Smooth muscle cell of the brain vasculature (primary cell): ENCODE results near the gene FAM193A.
"Not testable (repeated sequence)": the region's sequence is repeated elsewhere in the genome, so short reads cannot be mapped to it uniquely, and the experiment has no call there.

Source experiments
- DNase-seq: peaks from one replicate; pipeline ENCODE4 v3.0.0-alpha.2; 2012; ENCODE audit warnings: low read depth, low spot score

Gene FAM193A

GRCh38 chr4:2691952-2692435 is 155.5 kb downstream of the FAM193A start:
- no peak for DNase-seq

DNA sequence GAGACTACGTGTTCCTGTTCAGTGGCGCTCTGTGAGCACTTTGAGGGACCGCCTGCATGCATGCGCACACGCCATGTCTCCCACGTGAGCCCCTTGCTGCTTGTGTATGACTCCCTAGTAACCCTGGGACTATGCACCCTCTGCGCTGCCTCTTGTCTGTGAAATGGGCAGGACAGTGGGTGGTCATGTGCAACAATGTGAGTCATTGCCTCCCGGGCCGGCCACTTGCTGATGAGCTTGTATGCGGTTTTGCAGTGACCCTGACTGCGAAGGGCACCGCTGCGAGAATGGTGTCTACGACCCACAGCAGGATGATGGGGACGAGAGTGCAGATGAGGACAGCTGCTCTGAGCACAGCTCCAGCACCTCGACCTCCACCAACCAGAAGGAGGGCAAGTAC is 158.2 kb downstream of the FAM193A start:
- DNase-seq = peak; percentile 74

GRCh38 chr4:2695346-2696060 is 159.1 kb downstream of the FAM193A start:
- DNase-seq = no peak

GRCh38 chr4:2696423-2696822 is 160.0 kb downstream of the FAM193A start:
- DNase-seq = no peak

DNA sequence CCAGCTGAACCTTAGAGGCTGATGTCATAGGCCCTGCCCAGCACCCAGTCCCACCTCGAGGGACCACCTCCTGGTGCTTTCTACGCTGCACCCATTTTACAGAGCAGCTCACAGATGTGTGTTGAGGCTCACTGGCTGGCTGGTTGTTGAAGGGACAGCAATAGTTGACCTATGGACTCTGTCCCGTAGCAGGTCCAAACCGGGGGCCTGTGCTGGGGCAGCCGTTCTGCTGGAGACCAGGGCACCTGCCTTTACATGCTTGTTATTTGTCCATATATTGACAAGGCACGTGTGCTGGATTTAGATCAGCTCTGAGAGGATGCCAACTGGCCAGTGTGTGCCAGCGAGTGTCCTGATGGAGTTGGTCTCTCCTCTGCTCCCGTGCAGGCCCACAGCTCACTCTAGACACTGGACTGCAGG is 161.6 kb downstream of the FAM193A start:
- no peak for DNase-seq

GRCh38 chr4:2698504-2698903 is 162.1 kb downstream of the FAM193A start:
- no peak for DNase-seq

DNA sequence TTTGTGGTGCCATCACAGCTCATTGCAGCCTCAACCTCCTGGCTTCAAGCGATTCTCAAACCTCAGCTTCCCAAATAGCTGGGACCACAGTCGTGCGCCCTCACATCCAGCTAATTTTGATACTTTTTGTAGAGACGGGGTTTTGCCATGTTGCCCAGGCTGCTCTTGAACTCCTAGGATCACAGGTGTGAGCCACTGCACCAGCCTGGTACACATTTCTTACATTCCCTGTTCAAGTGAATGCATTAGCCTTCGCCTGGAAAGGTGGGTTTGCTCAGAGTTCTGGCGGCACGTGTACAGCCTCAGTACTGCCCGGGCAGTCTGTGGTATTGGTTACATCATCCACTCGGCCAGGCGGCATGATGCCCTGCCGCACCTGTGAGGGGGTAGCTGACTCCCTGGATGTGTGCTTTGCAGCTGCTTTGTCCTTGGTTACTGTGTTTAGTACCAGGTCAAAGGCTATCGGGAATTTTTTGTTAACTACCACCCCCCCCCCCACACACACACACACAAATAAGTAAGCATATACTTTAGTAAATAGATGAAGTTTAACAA is 162.6 kb downstream of the FAM193A start:
- no peak for DNase-seq

DNA sequence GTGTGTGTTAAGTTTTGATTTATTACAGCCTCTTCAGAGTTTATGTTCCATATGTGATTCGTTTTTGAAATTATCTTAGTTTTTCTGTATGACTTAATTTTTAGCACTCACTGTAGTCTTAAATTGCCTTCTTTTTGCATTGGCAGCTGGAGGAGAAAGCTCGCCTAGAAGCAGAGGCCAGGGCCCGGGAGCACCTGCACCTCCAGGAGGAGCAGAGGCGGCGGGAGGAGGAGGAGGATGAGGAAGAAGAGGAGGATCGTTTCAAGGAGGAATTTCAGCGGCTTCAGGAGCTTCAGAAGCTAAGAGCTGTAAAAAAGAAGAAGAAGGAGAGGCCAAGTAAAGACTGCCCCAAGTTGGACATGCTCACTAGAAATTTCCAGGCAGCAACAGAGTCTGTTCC is 163.1 kb downstream of the FAM193A start:
- no peak for DNase-seq

DNA sequence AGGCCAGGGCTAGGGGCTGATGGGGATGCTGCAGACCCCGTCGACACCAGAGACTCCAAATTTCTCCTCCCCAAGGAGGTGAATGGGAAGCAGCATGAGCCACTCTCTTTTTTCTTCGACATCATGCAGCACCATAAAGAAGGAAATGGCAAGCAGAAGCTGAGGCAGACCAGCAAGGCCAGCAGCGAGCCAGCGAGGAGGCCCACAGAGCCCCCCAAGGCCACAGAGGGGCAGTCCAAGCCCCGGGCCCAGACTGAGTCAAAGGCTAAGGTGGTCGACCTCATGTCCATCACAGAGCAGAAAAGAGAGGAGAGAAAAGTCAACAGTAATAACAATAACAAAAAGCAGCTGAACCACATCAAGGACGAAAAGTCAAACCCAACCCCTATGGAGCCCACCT is 163.6 kb downstream of the FAM193A start:
- DNase-seq = no peak

DNA sequence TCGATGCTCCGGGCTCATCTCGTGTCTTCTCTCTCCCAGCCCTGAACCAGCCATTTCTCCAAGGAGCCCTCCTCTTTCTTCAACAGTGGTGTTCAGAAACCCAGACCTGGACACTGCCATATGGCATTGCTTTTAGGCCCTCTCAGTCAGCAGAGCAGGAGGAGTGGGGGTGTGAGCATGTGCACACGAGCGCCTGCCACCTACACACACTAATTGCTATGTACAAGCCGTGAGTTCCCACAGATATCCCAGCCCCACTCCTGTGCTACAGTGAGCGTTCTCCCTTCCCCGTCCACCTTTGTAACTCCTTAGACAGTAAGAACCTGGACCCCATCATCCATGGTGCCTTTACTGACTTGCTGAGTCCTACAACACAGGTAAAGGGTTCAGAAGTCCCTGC is 165.9 kb downstream of the FAM193A start:
- DNase-seq = no peak

DNA sequence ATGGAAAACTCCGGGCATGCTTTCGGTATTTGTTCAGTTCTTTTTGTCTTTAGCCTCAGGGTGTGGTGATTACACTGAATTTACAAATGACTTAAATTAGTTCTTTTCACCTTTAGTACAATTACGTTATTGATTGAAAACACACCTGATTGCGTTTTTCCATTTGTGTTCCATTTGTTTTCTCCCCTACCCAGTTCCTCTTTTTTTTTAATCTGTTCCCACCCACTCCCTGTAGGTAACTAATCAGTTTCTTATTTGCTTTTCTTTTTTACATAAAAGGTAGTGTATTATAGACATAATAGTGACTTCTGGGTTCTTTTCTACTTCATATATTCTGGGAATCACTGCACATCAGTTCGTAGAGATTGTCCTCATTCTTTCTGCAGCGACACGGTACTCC is 166.3 kb downstream of the FAM193A start:
- no peak for DNase-seq

DNA sequence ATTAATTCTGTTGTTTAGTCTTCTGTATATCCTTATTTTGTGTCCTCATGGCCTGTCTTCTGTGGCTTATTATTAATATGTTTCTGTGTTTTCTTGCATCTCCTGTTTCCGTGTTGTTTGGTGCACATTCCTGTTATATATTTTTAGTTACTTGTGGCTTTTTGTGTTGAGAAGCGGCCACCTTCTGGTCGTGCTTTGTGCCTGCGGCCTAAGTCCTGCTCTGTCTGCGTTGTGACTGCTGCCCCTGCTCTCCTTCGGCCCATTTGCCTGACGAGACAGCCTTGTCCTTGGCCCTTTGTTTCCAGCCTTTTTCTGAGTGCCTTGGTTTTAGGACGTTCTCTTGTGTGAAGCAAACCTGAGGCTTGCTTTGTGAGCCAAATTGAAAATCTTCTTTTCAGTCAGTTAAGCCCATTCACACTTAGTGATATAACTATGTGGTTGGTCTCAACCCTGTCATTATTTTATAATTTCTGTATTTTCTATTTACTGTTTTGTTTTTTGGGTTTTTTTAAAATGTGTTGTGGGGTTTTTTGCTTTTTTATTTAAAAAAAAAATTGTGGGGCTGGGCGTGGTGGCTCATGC is 175.9 kb downstream of the FAM193A start:
- no peak for DNase-seq

GRCh38 chr4:2713337-2713736 is 176.9 kb downstream of the FAM193A start:
- no peak for DNase-seq

DNA sequence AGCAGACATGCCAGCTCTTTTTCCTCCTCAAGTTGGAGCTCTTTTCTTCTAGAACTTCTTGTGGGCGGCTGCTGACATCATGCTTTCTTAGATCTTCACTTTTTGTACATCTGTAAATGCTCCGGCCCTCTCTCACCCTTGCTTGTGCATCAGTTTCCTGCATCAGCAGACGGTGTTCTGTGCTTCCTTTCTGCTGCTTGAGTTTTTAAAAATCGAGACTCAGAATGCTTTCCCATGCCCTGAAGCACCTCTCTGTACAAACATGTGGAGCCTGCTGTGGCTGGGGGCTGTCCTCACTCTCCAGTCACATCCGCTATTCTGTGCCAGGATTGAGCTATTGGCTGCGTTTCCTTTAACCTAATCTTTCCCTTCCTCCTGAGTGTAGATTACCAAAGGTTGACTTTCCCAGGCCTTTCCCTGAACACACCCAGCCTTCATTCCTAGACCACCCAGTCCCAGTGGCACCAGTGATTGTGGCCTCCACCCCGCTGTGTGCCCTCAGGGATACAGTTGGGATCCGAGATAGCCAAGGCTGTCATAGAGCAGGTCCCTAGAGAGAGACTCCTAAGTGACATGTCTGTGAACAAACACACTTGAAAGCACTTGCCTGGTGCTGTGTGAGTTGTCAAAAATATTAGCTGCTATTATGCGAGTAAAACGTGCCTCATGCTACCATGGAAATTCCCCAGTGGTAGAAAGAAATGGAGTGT is 177.8 kb downstream of the FAM193A start:
- DNase-seq = peak; percentile 80

- no peak for DNase-seq
Observed at GRCh38 chr4:2714918-2715317, 178.5 kb downstream of the FAM193A start.

GRCh38 chr4:2715426-2715825 is 179.0 kb downstream of the FAM193A start:
- no peak for DNase-seq

GRCh38 chr4:2716236-2716635 is 179.8 kb downstream of the FAM193A start:
- DNase-seq = no peak

GRCh38 chr4:2721586-2721985 is 185.1 kb downstream of the FAM193A start:
- no peak for DNase-seq

GRCh38 chr4:2722033-2722432 is 185.6 kb downstream of the FAM193A start:
- no peak for DNase-seq

- no peak for DNase-seq
Observed at GRCh38 chr4:2723751-2724150, 187.3 kb downstream of the FAM193A start.

- no peak for DNase-seq
Observed at GRCh38 chr4:2725380-2725779, 188.9 kb downstream of the FAM193A start.

DNA sequence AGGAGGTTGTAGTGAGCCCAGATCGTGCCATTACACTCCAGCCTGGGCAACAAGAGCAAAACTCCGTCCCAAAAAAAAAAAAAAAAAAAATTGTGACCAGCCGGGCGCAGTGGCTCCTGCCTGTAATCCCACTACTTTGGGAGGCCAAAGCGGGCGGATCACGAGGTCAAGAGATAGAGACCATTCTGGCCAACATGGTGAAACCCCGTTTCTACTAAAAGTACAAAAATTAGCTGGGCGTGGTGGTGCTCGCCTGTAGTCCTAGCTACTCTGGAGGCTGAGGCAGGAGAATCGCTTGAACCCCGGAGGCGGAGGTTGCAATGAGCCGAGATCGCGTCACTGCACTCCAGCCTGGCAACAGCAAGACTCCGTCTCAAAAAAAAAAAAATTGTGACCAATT is 190.4 kb downstream of the FAM193A start:
- not testable (repeated sequence) for DNase-seq

GRCh38 chr4:2728221-2728620 is 191.8 kb downstream of the FAM193A start:
- no peak for DNase-seq
